Measurements from ENCODE around the gene TRIM31. TPM values are rescaled to one million over a fixed set of nuclear protein-coding genes. Genes with fewer than 3 reads are reported as not detected.

TRIM31 gene
- total RNA-seq, 1 donor = not detected

DNA sequence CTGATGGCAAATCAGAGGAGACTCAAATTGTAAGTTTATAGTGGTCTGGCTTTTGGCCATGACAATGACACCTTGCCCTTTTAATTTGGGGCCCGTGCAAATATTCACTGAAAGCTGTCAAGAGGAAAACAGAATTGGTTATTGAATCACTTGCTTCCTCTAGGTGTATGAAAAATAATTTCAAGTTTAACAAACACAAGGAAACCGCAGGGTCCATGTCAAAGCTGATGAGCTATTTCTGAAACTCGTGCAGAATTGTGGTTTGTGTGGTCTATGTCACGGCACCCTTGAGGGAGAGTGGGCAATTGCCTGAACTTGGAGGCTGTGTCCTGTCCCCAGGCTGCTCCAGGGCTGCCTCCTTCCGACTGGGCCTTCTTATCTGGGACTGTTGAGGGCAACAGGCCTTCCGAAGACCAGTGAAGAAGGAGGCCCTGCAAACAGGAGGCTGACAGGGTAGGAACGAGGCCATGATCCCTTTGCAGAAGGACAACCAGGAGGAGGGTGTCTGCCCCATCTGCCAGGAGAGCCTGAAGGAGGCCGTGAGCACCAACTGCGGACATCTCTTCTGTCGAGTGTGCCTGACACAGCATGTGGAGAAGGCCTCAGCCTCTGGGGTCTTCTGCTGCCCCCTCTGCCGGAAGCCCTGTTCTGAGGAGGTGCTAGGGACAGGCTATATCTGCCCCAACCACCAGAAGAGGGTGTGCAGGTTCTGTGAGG is 23.8 kb upstream of the TRIM31 start:
- Histone ChIP-seq H3K27ac (ENCODE audit: low read depth, low read length) (no peak overlapping the region), H2AFZ (ENCODE audit: low read length) (no peak overlapping the region), H3K4me3 (ENCODE audit: insufficient read depth, low read length) (no peak overlapping the region), H3K4me2 (ENCODE audit: insufficient read depth, low read length) (no peak overlapping the region), H3K4me1 (ENCODE audit: insufficient read depth, low read length) (no peaks in the 10 kb centered on the region), H3K79me2 (ENCODE audit: insufficient read depth, low read length) (no peaks in the 10 kb centered on the region), H3K27me3 (ENCODE audit: insufficient read depth, low read length) (peaks cover 57% of the 10 kb centered on the region), H3K9me3 (ENCODE audit: low read depth, low read length) (no peaks in the 10 kb centered on the region), H3K36me3 (ENCODE audit: insufficient read depth, low read length) (no peaks in the 10 kb centered on the region), H4K20me1 (ENCODE audit: insufficient read depth, low read length) (no peaks in the 10 kb centered on the region)
- TF ChIP-seq, protein P1, sequence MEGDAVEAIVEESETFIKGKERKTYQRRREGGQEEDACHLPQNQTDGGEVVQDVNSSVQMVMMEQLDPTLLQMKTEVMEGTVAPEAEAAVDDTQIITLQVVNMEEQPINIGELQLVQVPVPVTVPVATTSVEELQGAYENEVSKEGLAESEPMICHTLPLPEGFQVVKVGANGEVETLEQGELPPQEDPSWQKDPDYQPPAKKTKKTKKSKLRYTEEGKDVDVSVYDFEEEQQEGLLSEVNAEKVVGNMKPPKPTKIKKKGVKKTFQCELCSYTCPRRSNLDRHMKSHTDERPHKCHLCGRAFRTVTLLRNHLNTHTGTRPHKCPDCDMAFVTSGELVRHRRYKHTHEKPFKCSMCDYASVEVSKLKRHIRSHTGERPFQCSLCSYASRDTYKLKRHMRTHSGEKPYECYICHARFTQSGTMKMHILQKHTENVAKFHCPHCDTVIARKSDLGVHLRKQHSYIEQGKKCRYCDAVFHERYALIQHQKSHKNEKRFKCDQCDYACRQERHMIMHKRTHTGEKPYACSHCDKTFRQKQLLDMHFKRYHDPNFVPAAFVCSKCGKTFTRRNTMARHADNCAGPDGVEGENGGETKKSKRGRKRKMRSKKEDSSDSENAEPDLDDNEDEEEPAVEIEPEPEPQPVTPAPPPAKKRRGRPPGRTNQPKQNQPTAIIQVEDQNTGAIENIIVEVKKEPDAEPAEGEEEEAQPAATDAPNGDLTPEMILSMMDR (IDR thresholded peaks at IDR 0.05; ENCODE audit: extremely low read depth, low read depth, low read length) = no peak
- DNase-seq (ENCODE audit: insufficient read length, low spot score, missing footprints) = no peak

DNA sequence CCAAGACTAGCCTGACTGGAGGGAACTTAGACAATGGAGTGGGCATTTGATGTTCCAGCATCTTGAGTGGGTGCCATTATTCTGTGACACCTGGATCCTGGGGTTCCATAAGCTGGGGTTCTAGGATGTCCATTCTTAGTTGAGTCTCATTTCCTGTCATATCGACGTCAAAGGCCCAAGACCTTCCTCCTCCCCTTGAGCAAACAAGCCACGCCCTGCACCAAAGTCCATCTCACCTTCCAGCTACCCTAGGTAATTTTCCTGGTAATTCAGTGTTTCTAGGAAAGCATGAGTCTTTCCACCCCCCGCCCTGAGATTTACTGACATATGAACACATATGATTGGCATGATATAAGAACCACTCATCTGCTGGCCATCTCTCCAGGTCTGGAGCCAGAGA is 22.9 kb upstream of the TRIM31 start, which contains the start of gene TRIM40:
TSS of gene TRIM40 (plus strand) at position 384 of the 400 bp plus-strand sequence. CDS start 897 bp downstream, outside the sequence.
- no peak within 1 kb of the TSS for H3K27ac ChIP-seq (ENCODE audit: low read depth, low read length)
- H3K4me3 ChIP-seq (ENCODE audit: insufficient read depth, low read length) = no peak within 1 kb of the TSS
- H4K20me1 ChIP-seq (ENCODE audit: insufficient read depth, low read length) = no peaks in the 10 kb centered on the region

DNA sequence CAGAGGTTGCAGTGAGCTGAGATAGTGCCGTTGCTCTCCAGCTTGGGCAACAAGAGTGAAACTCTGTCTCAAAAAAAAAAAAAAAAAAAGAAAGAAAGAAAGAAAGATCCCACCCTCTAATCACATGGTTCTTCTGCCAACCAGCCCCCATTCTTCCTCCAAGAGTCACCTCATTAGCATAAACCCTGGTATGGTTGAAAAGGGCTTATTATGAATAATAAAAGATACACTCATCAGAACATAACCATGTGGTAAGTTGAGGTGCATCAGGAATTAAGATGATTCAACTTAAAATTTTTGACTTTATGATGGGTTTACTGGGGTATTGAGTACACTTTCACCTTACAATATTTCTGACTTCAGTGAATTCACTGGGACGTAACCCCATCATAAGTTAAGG is 22.3 kb upstream of the TRIM31 start:
- H3K4me1 ChIP-seq (ENCODE audit: insufficient read depth, low read length) = peaks cover 3% of the 10 kb centered on the region
- H3K79me2 ChIP-seq (ENCODE audit: insufficient read depth, low read length) = no peaks in the 10 kb centered on the region
- peaks cover 60% of the 10 kb centered on the region for H3K27me3 ChIP-seq (ENCODE audit: insufficient read depth, low read length)
- H3K9me3 ChIP-seq (ENCODE audit: low read depth, low read length) = no peaks in the 10 kb centered on the region
- DNase-seq (ENCODE audit: insufficient read length, low spot score, missing footprints) = no peak
- no peak overlapping the region for H3K4me3 ChIP-seq (ENCODE audit: insufficient read depth, low read length)
- H2AFZ ChIP-seq (ENCODE audit: low read length) = no peak overlapping the region
- no peaks in the 10 kb centered on the region for H3K36me3 ChIP-seq (ENCODE audit: insufficient read depth, low read length)
- no peak overlapping the region for H3K27ac ChIP-seq (ENCODE audit: low read depth, low read length)
- TF ChIP-seq, protein P1 (IDR thresholded peaks at IDR 0.05; ENCODE audit: extremely low read depth, low read depth, low read length) = no peak
- H4K20me1 ChIP-seq (ENCODE audit: insufficient read depth, low read length) = no peaks in the 10 kb centered on the region
- H3K4me2 ChIP-seq (ENCODE audit: insufficient read depth, low read length) = no peak overlapping the region

More for the DNA sequence above, 22.9 kb upstream of the TRIM31 start, which contains the start of gene TRIM40:
- Histone ChIP-seq H2AFZ (ENCODE audit: low read length) (no peak within 1 kb of the TSS), H3K9me3 (ENCODE audit: low read depth, low read length) (no peaks in the 10 kb centered on the region), H3K27me3 (ENCODE audit: insufficient read depth, low read length) (peaks cover 55% of the 10 kb centered on the region), H3K4me1 (ENCODE audit: insufficient read depth, low read length) (peaks cover 2% of the 10 kb centered on the region), H3K4me2 (ENCODE audit: insufficient read depth, low read length) (no peak within 1 kb of the TSS), H3K36me3 (ENCODE audit: insufficient read depth, low read length) (no peaks in the 10 kb centered on the region), H3K79me2 (ENCODE audit: insufficient read depth, low read length) (no peaks in the 10 kb centered on the region)
- TF ChIP-seq, protein P1 (IDR thresholded peaks at IDR 0.05; ENCODE audit: extremely low read depth, low read depth, low read length) = no peak
- no peak for DNase-seq (ENCODE audit: insufficient read length, low spot score, missing footprints)

DNA sequence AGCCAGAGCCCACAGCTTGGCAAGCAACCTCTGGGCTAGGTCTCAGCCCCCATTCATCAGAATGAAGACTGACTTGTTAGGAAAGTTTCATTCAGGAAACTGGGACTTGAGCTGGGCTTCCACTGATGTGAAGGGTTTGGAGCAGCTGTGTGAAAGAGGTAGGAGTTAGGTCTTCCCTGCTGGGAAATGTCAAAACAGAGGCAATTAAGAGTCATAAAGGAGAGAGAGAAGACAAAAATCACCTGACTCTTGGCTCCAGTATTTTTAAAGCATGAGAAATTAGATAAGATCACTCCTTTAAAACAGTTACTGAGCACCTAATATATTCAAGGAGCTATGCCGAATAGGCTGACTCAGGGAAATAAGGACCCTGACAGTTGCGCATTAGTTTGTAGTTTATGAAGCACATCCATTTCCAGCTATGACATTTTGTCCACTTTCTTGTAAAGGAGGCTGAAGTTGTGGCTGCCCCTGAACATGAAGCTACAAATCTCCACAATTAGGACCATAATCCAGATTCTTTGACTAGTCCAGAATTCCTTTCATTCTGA is 19.1 kb upstream of the TRIM31 start:
- H4K20me1 ChIP-seq (ENCODE audit: insufficient read depth, low read length) = no peaks in the 10 kb centered on the region
- no peak overlapping the region for H2AFZ ChIP-seq (ENCODE audit: low read length)
- no peak overlapping the region for H3K4me2 ChIP-seq (ENCODE audit: insufficient read depth, low read length)
- H3K36me3 ChIP-seq (ENCODE audit: insufficient read depth, low read length) = no peaks in the 10 kb centered on the region
- no peak overlapping the region for H3K4me3 ChIP-seq (ENCODE audit: insufficient read depth, low read length)
- no peaks in the 10 kb centered on the region for H3K79me2 ChIP-seq (ENCODE audit: insufficient read depth, low read length)
- TF ChIP-seq, protein P1 (IDR thresholded peaks at IDR 0.05; ENCODE audit: extremely low read depth, low read depth, low read length) = no peak
- no peak for DNase-seq (ENCODE audit: insufficient read length, low spot score, missing footprints)
- H3K27ac ChIP-seq (ENCODE audit: low read depth, low read length) = no peak overlapping the region
- peaks cover 3% of the 10 kb centered on the region for H3K4me1 ChIP-seq (ENCODE audit: insufficient read depth, low read length)
- no peaks in the 10 kb centered on the region for H3K9me3 ChIP-seq (ENCODE audit: low read depth, low read length)
- peaks cover 77% of the 10 kb centered on the region for H3K27me3 ChIP-seq (ENCODE audit: insufficient read depth, low read length)
